ENCODE data around the gene STPG3.

Gene STPG3

GRCh38 chr9:137223078-137223970, 27.8 kb upstream of the STPG3 start:
- peak overlapping the region; percentile 65 for H3K4me3 ChIP-seq (ENCODE audit: low read depth, low read length)

GRCh38 chr9:137224830-137225694, 26.0 kb upstream of the STPG3 start, which contains the start of gene CYSRT1:
CYSRT1 (plus strand) TSS chr9:137225174; CDS start chr9:137225622, 448 bp downstream.
- no peaks in the 10 kb centered on the region for H3K27me3 ChIP-seq (ENCODE audit: control insufficient read depth, insufficient read depth, low read length)
- no peaks in the 10 kb centered on the region for H3K36me3 ChIP-seq (ENCODE audit: control insufficient read depth, insufficient read depth, low read length)
- H3K9ac ChIP-seq (ENCODE audit: low read depth, low read length): peak within 1 kb of the TSS; percentile 85
- H3K4me1 ChIP-seq (ENCODE audit: control insufficient read depth, insufficient read depth, low read length): no peaks in the 10 kb centered on the region
- H3K4me3 ChIP-seq (ENCODE audit: low read depth, low read length): peak within 1 kb of the TSS; percentile 65
- H3K9me3 ChIP-seq (ENCODE audit: control insufficient read depth, insufficient read depth, low read length): no peaks in the 10 kb centered on the region

More at GRCh38 chr9:137223078-137223970, 27.8 kb upstream of the STPG3 start:
- Histone ChIP-seq H3K27me3 (ENCODE audit: control insufficient read depth, insufficient read depth, low read length) (no peaks in the 10 kb centered on the region), H3K9me3 (ENCODE audit: control insufficient read depth, insufficient read depth, low read length) (no peaks in the 10 kb centered on the region), H3K4me1 (ENCODE audit: control insufficient read depth, insufficient read depth, low read length) (no peaks in the 10 kb centered on the region), H3K36me3 (ENCODE audit: control insufficient read depth, insufficient read depth, low read length) (no peaks in the 10 kb centered on the region), H3K9ac (ENCODE audit: low read depth, low read length) (peak overlapping the region; percentile 85)

GRCh38 chr9:137225699-137226331, 25.3 kb upstream of the STPG3 start:
- no peak overlapping the region for H3K4me3 ChIP-seq (ENCODE audit: low read depth, low read length)
- no peaks in the 10 kb centered on the region for H3K4me1 ChIP-seq (ENCODE audit: control insufficient read depth, insufficient read depth, low read length)
- no peak overlapping the region for H3K9ac ChIP-seq (ENCODE audit: low read depth, low read length)
- no peaks in the 10 kb centered on the region for H3K9me3 ChIP-seq (ENCODE audit: control insufficient read depth, insufficient read depth, low read length)
- H3K36me3 ChIP-seq (ENCODE audit: control insufficient read depth, insufficient read depth, low read length): no peaks in the 10 kb centered on the region
- no peaks in the 10 kb centered on the region for H3K27me3 ChIP-seq (ENCODE audit: control insufficient read depth, insufficient read depth, low read length)

- no peak overlapping the region for H3K9ac ChIP-seq (ENCODE audit: low read depth, low read length)
- H3K4me1 ChIP-seq (ENCODE audit: control insufficient read depth, insufficient read depth, low read length): no peaks in the 10 kb centered on the region
- no peaks in the 10 kb centered on the region for H3K9me3 ChIP-seq (ENCODE audit: control insufficient read depth, insufficient read depth, low read length)
- H3K4me3 ChIP-seq (ENCODE audit: low read depth, low read length): no peak overlapping the region
- no peaks in the 10 kb centered on the region for H3K27me3 ChIP-seq (ENCODE audit: control insufficient read depth, insufficient read depth, low read length)
- H3K36me3 ChIP-seq (ENCODE audit: control insufficient read depth, insufficient read depth, low read length): no peaks in the 10 kb centered on the region
Measured at GRCh38 chr9:137226338-137227053, 24.6 kb upstream of the STPG3 start.

GRCh38 chr9:137227054-137227852, 23.8 kb upstream of the STPG3 start, which contains the start of gene RNF224:
RNF224 (plus strand) TSS chr9:137227502; CDS start chr9:137228336, 834 bp downstream.
- H3K36me3 ChIP-seq (ENCODE audit: control insufficient read depth, insufficient read depth, low read length): no peaks in the 10 kb centered on the region
- peak within 1 kb of the TSS; percentile 28 for H3K4me3 ChIP-seq (ENCODE audit: low read depth, low read length)
- H3K9ac ChIP-seq (ENCODE audit: low read depth, low read length): no peak within 1 kb of the TSS
- no peaks in the 10 kb centered on the region for H3K27me3 ChIP-seq (ENCODE audit: control insufficient read depth, insufficient read depth, low read length)
- no peaks in the 10 kb centered on the region for H3K4me1 ChIP-seq (ENCODE audit: control insufficient read depth, insufficient read depth, low read length)
- no peaks in the 10 kb centered on the region for H3K9me3 ChIP-seq (ENCODE audit: control insufficient read depth, insufficient read depth, low read length)

GRCh38 chr9:137227853-137228505, 23.1 kb upstream of the STPG3 start:
- Histone ChIP-seq H3K9ac (ENCODE audit: low read depth, low read length) (no peak overlapping the region), H3K27me3 (ENCODE audit: control insufficient read depth, insufficient read depth, low read length) (no peaks in the 10 kb centered on the region), H3K4me3 (ENCODE audit: low read depth, low read length) (peak overlapping the region; percentile 28), H3K4me1 (ENCODE audit: control insufficient read depth, insufficient read depth, low read length) (no peaks in the 10 kb centered on the region), H3K9me3 (ENCODE audit: control insufficient read depth, insufficient read depth, low read length) (no peaks in the 10 kb centered on the region), H3K36me3 (ENCODE audit: control insufficient read depth, insufficient read depth, low read length) (no peaks in the 10 kb centered on the region)

GRCh38 chr9:137228506-137228967, 22.5 kb upstream of the STPG3 start:
- Histone ChIP-seq H3K9ac (ENCODE audit: low read depth, low read length) (no peak overlapping the region), H3K4me3 (ENCODE audit: low read depth, low read length) (no peak overlapping the region), H3K36me3 (ENCODE audit: control insufficient read depth, insufficient read depth, low read length) (no peaks in the 10 kb centered on the region), H3K4me1 (ENCODE audit: control insufficient read depth, insufficient read depth, low read length) (no peaks in the 10 kb centered on the region), H3K27me3 (ENCODE audit: control insufficient read depth, insufficient read depth, low read length) (no peaks in the 10 kb centered on the region), H3K9me3 (ENCODE audit: control insufficient read depth, insufficient read depth, low read length) (no peaks in the 10 kb centered on the region)

- Histone ChIP-seq H3K27me3 (ENCODE audit: control insufficient read depth, insufficient read depth, low read length) (no peaks in the 10 kb centered on the region), H3K36me3 (ENCODE audit: control insufficient read depth, insufficient read depth, low read length) (no peaks in the 10 kb centered on the region), H3K4me3 (ENCODE audit: low read depth, low read length) (no peak overlapping the region), H3K9me3 (ENCODE audit: control insufficient read depth, insufficient read depth, low read length) (no peaks in the 10 kb centered on the region), H3K4me1 (ENCODE audit: control insufficient read depth, insufficient read depth, low read length) (no peaks in the 10 kb centered on the region), H3K9ac (ENCODE audit: low read depth, low read length) (no peak overlapping the region)
Measured at GRCh38 chr9:137228968-137229896, 21.9 kb upstream of the STPG3 start.

GRCh38 chr9:137229903-137230704, 21.0 kb upstream of the STPG3 start:
- H3K9ac ChIP-seq (ENCODE audit: low read depth, low read length): no peak overlapping the region
- H3K9me3 ChIP-seq (ENCODE audit: control insufficient read depth, insufficient read depth, low read length): no peaks in the 10 kb centered on the region
- no peaks in the 10 kb centered on the region for H3K36me3 ChIP-seq (ENCODE audit: control insufficient read depth, insufficient read depth, low read length)
- no peaks in the 10 kb centered on the region for H3K4me1 ChIP-seq (ENCODE audit: control insufficient read depth, insufficient read depth, low read length)
- no peaks in the 10 kb centered on the region for H3K27me3 ChIP-seq (ENCODE audit: control insufficient read depth, insufficient read depth, low read length)
- H3K4me3 ChIP-seq (ENCODE audit: low read depth, low read length): no peak overlapping the region
